IPS-NIHi7 (cell line): ENCODE data around the gene BTBD6.

Source experiments
- DNase-seq: peaks from one replicate; pipeline ENCODE4 v3.0.0; 2012; ENCODE audit warnings: mixed read lengths; ENCODE audit errors: extremely low spot score

The BTBD6 gene

GRCh38 chr14:105211086-105211757 lies 37.1 kb upstream of the BTBD6 start:
- no peak for DNase-seq

DNA sequence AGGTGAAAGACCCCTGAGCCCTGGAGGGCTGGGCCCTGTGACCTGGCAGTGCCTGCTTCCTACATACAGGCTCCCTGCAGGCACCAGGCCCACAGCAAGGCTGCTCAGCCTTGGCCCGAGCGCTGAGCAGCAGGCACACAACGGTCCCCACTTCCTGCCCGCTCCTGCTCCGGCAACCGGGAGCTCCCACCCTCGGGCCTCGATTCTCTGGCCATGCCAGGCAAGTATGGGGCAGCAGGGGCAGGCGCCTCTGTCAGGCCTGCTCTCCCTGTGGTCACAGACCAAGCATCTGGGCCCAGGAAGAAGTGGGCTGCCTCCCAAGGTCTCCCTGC lies 36.6 kb upstream of the BTBD6 start:
- DNase-seq: no peak

DNA sequence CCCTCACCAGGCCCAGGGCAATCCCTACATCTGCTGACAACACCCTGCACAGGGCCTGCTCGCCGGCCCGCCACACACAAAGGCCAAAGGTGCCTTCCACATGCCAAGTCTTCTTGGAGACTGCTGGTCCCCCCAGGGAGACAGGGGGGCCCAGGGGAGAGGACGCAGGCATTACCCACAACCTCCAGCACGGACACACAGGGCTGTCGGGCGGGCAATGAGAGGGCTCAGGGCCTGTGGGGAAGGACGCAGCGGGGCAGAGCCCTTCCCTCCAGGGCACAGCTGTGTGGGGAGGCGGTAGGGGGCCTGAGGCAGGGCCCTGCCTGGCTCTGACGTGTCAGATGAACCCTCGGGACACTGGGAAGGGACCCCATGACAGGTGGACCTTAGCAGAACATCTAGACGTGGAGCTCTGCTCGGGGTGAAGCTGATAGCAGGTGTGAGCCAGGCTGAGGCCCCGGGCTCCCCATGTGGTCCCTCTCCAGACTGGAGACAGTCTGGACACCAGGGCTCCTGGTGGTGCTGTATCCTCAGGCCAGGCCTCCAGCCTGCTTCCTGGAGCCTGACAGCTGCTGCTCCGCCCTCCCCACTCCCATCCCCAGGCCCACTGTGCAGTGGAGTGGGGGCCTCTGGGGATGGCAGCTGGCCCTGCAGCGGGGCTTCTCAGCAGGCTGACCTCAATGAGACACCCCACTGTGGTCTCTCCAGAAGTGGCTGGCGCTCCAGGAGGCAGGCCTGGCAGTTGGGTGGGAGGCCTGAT lies 35.6 kb upstream of the BTBD6 start:
- DNase-seq: no peak

DNA sequence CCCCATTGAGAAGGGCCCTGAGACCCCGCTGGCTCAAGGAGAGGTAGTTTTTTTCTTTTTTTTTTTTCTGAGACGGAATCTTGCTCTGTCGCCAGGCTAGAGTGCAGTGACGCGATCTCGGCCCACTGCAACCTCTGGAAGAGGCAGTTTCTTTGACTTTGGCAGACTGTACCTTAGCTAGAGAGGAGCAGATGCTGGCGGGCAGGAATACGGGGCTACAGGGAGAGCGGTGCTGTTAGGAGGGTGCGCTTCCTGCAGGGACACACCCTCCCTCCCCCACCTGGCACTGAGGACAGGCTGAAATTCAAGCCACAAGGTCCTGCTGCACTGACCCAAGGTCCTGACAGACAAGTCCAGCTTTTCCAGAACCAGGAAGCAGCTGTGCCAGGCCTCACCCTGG lies 35.0 kb upstream of the BTBD6 start:
- no peak for DNase-seq

DNA sequence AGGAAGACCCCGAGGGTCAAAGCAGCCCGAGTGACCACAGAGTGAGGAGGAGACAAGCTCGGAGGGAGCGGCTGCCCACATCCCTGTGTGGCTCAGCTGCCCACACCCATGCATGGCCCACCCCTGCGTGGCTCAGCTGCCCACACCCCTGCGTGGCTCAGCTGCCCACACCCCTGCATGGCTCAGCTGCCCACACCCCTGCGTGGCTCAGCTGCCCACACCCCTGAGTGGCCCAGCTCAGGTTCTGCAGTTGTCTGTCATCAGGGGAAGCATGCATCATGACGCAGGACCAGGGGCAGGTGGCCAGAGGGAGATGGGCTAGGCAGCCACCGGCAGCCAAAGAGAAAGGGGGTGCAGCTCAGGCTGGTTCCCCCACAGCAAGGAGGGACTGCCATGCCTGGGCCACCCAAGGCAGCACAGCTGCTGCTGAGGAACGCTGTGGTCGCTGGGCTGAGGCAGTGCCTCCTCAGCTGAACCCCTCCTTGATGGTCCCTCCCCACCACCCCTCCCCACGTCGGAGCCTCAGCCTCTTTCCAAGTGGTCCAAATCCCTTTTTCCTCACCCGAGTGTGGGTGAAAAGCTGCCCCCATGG lies 33.9 kb upstream of the BTBD6 start:
- DNase-seq: no peak

DNA sequence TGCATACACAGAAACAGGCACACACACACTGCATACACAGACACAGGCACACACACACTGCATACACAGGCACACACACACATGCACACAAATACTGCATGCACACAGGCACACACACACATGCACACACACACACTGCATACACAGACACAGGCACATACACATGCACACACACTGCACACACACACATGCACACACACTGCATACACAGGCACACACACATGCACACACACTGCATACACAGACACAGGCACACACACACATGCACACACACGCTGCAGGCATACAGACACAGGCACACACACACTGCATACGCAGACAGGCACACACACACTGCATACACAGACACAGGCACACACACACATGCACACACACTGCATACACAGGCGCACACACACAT lies 32.7 kb upstream of the BTBD6 start:
- no peak for DNase-seq

- DNase-seq: no peak
These were observed 31.7 kb upstream of the BTBD6 start for GRCh38 chr14:105216490-105217247.

DNA sequence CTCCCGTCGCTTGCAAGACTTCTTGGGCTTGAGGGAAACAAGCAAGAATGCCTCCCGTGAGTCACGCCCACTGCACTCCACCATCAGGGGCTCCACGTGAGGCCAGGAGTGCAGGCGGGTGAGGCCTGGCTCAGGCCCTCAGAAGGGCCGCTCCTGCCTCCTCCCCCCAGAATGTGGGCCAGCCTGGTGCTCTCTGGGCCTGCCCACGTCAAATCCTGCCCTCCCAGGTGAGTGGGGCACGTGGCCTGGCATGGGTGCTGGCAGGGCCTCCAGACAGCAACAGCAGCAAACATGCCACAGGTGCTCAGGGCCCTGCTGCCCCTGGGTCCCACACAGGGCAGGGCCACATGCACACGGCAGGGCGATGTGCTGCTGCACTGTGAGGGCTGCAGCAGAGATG lies 30.6 kb upstream of the BTBD6 start:
- DNase-seq: no peak

- no peak for DNase-seq
These were observed 29.7 kb upstream of the BTBD6 start for GRCh38 chr14:105218611-105219010.

DNA sequence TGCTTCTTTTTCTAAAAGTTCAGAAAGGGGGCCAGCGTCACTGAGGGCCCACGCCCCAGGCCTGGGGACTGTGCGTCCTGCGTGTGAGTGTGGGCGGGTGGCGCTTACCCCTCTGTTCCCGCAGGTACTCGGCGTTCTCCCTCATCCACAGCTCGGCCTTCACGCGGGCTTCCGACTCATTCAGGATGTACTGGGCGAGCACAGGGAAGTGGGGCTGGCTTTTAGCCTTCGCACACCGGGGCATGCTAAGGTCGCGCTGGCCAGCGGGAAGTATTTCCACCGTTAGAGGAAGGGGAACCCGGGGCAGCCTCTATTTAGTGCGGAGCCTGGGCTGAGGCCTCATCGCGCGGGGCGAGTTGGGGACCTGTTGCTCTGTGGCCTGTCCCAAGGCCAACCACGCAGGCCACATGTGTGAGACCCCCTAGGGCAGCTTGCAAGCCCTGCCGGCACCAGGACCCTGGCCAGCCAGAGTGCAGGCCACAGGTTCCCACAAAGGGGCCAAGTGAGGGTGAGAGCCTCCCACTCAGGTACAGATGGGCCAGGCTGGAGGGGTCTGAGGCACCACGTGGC lies 29.2 kb upstream of the BTBD6 start:
- no peak for DNase-seq

- DNase-seq: no peak
These were observed 28.6 kb upstream of the BTBD6 start for GRCh38 chr14:105219753-105220152.

DNA sequence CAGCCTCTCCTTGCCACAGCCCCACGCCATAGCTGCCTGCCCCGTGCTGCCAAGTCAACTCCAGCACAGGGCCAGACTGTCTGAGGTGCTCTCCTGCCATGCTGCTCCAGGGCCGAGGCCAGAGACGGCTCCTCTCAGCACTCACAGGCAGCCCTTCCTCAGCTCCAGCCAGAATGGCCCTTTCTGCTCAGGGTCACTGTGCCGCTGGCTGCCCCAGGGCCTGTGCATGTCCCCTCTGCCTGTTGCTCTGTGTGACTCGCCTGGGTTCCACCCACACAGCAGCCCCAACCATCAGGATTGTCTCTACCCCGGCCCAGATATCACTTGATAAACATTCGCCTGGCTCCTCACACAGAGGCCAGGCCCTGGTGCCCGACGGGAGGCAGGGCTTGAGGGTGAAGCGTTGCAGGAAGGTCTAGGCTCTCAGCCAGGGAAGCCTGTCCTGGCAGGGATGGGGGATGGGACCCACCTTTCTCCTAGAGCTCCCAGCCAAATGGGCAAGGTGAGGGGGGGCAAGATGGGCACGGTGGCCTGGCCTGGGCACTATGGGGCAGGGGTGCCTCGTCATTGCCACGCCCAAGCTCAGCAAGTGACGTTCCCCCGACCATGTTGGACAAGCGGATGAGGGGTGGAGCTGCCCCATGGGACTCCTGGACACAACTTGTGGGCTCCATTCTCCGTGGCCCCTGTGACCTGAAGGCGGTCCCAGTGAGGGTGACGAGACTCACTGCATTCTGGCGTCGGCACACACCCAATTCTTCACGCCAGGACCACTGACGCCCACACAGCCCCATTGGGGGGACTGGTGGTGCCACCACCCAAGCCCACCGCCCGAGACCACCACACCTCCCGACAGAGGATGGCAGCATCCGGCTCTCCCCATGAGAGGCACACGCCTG lies 27.4 kb upstream of the BTBD6 start:
- no peak for DNase-seq

GRCh38 chr14:105221598-105222178 lies 26.6 kb upstream of the BTBD6 start:
- DNase-seq: no peak

GRCh38 chr14:105223260-105223659 lies 25.1 kb upstream of the BTBD6 start:
- no peak for DNase-seq

DNA sequence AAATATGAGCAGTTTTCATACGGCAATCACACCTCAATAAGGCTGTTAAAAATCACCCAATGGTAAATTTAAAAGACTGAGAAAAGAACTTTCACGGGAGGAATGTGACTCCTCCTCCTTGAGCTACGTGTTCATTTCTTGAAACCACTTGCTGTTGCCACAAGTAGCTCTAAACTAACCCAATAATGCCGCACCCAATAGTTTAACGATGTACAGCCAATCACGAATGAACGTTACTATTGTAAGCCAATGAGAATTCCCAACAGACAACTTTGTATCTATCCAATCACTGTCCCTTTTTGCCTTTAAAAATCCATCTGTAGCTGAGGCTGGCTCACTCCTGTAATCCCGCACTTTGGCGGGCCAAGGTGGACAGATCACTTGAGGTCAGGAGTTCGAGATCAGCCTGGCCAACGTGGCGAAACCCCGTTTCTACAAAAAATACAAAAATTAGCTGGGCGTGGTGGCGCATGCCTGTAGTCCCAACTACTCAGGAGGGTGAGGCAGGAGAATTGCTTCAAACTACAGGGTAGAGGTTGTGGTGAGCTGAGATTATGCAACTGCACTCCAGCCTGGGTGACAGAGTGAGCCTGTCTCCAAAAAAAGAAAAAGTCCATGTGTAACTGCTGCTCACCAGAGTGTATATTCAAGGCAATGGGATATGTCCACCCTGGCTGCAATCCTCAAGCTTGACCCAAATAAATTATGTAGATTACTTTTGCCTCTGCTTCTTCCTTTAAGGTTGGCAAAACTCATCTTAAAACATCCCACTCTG lies 24.4 kb upstream of the BTBD6 start:
- DNase-seq: no peak

DNA sequence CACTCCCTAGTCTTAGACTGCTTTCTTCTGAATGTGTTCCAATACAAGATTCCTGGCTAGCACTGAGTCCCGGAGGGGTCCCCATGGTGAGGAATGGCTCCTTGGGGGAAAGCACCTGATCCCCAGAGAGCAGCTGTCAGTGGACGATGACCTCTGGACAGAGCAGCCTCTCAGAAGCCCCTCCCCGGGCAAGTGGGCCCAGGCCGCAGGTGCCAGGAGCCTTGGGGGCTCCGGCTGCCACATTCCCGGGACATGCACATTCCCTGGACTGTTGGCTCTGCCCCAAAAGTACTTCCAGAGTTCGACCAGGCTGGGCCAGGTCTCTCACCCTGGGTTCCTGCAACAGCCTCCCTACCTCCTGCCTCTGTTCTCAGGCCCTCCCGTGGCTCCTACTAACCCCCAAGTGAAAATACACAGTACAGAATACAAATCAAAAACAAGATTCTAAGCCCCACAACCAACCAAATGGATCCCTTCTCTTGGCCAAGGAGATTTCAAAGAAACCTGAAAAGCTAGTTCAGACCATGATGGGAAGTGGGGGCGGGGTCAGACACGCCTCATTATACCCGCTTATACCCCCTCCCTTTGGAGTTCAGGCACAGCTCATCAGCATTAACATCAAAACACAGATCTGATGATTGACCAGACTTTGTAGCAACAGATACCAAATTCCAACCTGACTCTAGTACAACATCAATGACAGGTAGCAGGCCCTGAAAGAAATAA lies 23.3 kb upstream of the BTBD6 start:
- no peak for DNase-seq

DNA sequence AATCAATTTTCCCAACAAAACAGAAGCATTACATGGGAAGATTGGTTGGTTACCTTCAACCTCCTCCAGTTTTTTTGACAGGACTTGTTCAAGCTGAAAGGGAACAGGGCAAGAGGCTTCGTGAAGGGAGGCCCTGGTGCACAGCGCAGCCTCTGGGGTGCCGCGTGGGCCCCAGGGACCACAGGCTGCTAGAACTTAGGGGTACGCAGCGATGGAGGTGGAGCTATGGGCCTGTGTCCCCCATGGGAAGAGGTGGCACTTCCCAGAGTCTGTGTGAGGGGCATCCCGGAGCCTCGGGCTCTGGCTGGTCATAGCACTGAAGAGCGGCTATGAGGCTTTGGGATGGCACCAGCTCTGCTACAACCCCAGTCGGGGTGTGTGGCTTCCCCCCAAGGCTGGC lies 22.1 kb upstream of the BTBD6 start:
- no peak for DNase-seq

DNA sequence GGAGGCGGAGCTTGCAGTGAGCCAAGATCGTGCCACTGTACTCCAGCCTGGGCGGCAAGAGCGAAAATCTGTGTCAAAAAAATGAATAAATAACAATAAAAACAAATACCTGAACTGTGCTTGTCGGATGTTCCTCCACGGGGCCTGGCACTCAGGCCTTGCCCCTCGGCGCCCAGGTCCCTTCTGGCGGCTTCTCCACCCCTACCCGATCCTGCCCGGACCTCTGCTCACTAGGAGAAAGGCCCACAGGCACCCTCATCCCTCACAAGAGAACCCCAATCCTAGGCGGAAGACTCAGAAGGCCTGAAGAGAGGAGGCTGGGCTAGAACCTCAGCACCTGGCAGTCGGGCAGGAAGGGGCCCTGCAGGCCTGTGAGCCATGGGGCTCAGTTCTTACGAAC lies 21.0 kb upstream of the BTBD6 start:
- no peak for DNase-seq

GRCh38 chr14:105228562-105228961 lies 19.8 kb upstream of the BTBD6 start:
- DNase-seq: no peak
